Measurements from ENCODE around the gene RAD51B.

DNA sequence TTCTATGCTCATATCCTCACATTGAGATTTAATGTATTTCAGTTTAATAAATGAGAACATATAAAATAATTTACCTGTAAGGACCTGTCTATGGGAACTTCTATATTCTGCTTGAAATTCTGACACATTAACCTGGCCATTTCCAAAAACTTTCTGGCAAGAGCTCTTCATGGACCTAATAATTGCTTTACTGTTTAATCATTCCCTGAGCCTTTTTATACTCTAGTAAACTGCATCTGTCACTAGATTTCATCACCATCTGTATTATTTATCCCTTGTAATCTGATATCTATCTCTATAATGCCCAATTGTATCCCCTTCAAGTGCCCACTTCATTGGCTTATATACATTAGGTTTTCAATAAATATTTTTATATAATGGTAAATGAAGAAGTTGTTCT, 327.7 kb downstream of the RAD51B start:
- TF ChIP-seq, protein P1, sequence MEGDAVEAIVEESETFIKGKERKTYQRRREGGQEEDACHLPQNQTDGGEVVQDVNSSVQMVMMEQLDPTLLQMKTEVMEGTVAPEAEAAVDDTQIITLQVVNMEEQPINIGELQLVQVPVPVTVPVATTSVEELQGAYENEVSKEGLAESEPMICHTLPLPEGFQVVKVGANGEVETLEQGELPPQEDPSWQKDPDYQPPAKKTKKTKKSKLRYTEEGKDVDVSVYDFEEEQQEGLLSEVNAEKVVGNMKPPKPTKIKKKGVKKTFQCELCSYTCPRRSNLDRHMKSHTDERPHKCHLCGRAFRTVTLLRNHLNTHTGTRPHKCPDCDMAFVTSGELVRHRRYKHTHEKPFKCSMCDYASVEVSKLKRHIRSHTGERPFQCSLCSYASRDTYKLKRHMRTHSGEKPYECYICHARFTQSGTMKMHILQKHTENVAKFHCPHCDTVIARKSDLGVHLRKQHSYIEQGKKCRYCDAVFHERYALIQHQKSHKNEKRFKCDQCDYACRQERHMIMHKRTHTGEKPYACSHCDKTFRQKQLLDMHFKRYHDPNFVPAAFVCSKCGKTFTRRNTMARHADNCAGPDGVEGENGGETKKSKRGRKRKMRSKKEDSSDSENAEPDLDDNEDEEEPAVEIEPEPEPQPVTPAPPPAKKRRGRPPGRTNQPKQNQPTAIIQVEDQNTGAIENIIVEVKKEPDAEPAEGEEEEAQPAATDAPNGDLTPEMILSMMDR (conservative IDR thresholded peaks at IDR 0.05; ENCODE audit: low read depth, low read length) = no peak
- no peak for TF ChIP-seq EZH2 (IDR thresholded peaks at IDR 0.05; ENCODE audit: borderline replicate concordance, low read depth, low read length, poor library complexity, severe bottlenecking)

Measured in A673 (cell line).